Fibroblast of peridontal ligament (primary cell): ENCODE results near the gene MDFI.
A peak's percentile ranks its signal among the peaks of the same experiment; 100 is the strongest.

Source experiments
- DNase-seq: peaks from one replicate; pipeline ENCODE4 v3.0.0-alpha.2; 2010; ENCODE audit errors: extremely low read depth

The MDFI gene

GRCh38 chr6:41688256-41688965 is 50.1 kb downstream of the MDFI start:
- DNase-seq, result no peak

DNA sequence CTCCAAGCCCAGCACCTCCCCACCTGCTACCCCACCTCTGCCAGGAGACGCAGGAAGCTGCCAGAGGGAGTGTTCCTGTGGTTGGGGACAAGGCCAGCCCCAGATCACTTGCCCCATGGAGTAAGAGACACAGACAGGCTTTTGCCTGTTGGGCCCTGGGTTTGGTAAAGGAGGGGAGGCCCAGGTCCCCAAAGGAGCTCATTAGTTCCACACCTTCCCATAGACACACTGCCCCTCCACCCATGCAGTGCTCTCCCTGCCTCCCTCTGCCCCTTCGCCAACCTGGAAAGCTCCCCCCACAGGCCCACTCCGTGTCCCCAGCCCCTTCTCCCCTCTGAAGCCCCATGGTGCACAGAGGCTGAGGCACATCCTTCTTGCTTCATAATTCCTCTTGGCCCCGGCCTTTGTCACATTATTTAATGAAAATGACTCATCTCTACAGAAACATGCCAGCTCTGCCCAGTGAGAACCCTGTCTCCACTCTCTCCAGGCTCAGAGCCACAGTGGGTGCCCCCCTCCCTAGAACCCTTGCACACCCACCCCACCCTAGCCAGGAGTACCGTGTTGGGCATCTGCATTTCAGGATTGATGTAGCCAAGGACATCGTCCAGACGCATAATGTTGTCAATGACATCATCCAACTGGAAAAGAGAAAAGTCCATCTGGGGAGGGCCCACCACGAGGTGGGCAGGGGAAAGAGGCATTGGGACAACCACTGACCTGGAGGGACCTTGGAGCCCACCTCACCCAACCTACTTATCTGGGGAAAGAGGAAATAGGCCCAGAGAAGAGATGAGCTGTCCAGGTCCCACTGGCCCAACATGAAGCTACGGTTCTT is 51.1 kb downstream of the MDFI start:
- peak; percentile 25 for DNase-seq

DNA sequence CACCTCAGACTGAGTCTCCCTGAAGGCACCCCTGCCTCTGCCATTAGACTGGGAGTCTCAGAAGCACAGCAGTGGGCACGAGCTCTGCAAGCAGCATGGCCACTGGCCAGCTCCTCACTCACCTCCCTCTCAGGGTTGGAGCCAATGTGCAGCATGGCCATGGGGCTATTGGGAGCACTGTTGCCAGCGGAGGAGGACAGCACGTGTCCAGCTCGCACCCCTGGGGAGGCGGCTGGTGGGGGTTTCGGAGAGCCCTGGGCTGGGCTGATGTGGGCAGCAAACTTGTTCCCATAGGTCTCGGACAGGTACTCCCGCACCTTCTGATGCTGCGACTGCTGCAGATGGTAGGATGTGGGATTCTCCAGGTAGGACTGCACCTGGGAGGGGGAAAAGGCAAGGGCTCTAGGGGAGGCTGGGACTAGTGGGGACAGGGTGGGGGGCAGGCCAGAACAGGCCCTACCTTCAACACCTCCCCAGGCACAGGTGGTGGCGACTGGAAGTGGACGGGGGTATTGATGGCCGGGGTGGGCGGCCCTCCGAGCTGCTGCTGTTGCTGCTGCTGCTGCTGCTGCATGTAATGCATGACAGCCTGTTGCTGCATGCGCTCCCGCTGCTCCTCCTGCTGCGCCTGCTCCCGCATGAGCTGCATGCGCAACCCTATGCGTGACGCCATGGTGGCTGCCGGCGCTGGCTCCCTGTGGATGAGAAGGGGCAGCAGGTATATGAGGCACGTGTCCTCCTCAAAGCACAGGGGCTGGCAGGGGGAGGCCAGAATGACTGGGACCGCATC is 52.5 kb downstream of the MDFI start:
- DNase-seq, result no peak

DNA sequence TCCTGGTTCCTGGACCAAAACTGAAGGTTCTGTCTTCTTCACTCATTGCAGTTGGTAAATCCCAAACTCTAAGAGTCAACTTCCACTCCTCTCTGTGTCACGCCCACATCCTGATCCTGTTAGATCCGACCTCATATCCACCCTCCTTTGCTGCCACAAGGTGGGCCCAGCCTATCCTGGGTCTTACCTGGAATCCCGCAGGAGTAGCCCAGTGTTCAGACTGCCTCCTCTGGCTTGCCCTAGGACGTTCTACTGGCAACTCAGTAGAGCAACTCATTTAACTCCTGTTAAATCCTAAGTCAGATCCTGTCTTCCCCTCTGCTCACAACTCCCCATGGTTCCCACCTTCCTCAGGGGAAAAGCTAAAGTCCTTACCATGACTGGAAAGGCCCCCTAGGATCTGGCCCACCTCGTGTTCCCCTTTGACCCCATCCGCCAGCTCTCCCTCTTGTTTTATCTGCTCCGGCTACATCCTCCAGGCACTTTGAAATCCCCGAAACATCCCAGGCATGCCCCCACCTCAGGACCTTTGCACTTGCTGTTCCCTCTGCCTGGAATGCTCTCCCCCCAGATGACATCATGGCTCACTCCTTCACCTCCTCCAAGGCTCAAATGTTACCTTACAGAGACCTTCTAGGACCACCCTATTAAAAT is 53.3 kb downstream of the MDFI start:
- DNase-seq, result no peak

GRCh38 chr6:41692080-41692675 is 53.9 kb downstream of the MDFI start:
- DNase-seq, result no peak

- no peak for DNase-seq
Measured at GRCh38 chr6:41692730-41693129, 54.5 kb downstream of the MDFI start.

- no peak for DNase-seq
Measured at GRCh38 chr6:41693281-41694240, 55.3 kb downstream of the MDFI start.

GRCh38 chr6:41694815-41695526 is 56.7 kb downstream of the MDFI start:
- no peak for DNase-seq

DNA sequence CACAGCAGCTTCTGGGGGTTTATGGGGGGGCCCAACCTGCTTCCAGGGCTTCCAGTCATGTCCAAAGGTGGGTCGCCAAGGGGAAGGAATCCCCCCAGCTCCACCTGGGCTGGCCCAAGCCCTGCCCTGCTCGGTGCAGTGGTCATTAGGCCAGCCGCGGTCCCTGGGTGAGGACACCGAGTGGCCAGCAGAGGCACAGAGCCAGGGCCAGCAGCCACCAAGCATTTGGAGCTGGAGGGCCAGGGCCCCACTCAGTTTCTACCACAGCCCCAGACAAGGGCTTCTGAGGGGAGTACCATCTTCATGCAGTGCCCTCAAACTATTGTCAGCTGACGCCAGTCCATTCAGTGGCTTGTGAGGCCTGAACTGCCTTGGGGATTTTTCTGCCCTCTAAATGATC is 57.6 kb downstream of the MDFI start:
- no peak for DNase-seq

DNA sequence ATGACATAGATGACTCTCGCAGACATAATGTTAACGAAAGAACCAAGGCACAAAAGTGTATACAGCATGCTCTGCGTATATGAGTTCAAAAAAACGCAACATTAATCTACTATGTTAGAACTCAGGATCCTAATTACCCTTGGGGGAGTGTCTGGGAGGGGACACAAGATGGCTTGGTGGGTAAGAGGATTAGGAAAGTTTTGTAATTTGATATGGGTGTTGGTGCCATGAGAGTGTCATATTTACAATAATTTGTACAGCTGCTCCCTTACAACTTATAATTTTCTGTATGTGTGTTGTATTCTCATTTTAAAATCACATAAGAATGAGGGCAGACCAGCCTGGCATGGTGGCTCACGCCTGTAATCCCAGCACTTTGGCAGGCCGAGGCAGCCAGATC is 58.5 kb downstream of the MDFI start:
- DNase-seq, result no peak

- peak; percentile 78 for DNase-seq
Measured at GRCh38 chr6:41697861-41698781, 59.9 kb downstream of the MDFI start.

GRCh38 chr6:41699063-41699462 is 60.8 kb downstream of the MDFI start:
- DNase-seq, result no peak

GRCh38 chr6:41700463-41701347 is 62.4 kb downstream of the MDFI start:
- no peak for DNase-seq

- DNase-seq, result no peak
Measured at GRCh38 chr6:41702089-41702745, 63.9 kb downstream of the MDFI start.

- no peak for DNase-seq
Measured at GRCh38 chr6:41702771-41703494, 64.7 kb downstream of the MDFI start.
